HG03135 (cell line): ENCODE measurements around the gene MXRA8.
A peak's percentile ranks its signal among the peaks of the same experiment; 100 is the strongest.
"Not testable (repeated sequence)": the region's sequence is repeated elsewhere in the genome, so short reads cannot be mapped to it uniquely, and the experiment has no call there.

Experiments used
- ATAC-seq: cut with Tn5 transposase; IDR thresholded peaks from one replicate; pipeline ENCODE4 v1.9.1; 2021; ENCODE audit warnings: mild to moderate bottlenecking, moderate library complexity; ENCODE audit not compliant: unreplicated experiment

Gene MXRA8, protein sequence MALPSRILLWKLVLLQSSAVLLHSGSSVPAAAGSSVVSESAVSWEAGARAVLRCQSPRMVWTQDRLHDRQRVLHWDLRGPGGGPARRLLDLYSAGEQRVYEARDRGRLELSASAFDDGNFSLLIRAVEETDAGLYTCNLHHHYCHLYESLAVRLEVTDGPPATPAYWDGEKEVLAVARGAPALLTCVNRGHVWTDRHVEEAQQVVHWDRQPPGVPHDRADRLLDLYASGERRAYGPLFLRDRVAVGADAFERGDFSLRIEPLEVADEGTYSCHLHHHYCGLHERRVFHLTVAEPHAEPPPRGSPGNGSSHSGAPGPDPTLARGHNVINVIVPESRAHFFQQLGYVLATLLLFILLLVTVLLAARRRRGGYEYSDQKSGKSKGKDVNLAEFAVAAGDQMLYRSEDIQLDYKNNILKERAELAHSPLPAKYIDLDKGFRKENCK

DNA sequence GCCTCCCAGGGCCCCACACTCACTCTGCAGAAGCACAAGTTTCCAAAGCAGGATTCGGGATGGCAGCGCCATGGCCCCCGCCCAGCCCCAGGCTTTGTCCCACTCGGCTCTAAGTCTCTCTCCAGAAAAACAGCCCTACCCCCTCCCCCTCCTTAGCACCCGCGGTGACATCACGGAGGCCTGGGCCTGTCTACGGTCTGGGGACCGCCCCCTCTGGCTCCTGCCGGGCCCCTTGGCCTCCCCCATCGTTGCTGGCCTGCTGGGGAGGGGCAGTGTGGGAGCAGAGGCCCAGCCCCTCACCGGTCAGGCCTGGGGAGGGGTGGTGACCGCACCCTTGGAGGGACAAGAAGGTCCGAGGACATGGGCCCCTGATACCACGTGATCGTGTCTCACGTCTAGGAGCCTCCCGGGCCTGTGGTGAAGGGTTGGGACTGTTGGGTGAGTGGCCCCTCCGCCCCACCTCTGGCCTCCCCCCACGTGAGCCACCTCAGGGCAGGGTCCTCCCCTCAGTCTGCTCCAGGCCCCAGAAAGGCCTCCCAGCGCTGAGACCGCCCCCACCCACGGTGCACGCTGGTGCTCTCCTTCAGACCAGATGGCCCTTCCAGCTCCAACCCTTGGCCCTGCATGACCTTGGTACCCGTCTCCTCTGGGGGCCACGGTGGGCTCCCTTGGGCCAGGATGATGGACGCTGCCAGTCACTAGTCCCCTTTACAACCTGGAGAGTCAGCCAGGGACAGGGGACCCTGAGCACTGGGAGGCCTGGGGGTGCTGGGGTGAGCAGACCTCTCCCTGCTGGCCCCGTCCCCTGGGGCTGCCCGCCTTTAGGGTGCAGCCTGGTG lies at the start of gene MXRA8:
TSS of gene MXRA8 (minus strand) at position 123 of the 839 bp plus-strand sequence. CDS start at position 72, 51 bp downstream.
- no peak for ATAC-seq

- ATAC-seq, result no peak
These were observed 49.4 kb upstream of the MXRA8 start for GRCh38 chr1:1407636-1408318.

DNA sequence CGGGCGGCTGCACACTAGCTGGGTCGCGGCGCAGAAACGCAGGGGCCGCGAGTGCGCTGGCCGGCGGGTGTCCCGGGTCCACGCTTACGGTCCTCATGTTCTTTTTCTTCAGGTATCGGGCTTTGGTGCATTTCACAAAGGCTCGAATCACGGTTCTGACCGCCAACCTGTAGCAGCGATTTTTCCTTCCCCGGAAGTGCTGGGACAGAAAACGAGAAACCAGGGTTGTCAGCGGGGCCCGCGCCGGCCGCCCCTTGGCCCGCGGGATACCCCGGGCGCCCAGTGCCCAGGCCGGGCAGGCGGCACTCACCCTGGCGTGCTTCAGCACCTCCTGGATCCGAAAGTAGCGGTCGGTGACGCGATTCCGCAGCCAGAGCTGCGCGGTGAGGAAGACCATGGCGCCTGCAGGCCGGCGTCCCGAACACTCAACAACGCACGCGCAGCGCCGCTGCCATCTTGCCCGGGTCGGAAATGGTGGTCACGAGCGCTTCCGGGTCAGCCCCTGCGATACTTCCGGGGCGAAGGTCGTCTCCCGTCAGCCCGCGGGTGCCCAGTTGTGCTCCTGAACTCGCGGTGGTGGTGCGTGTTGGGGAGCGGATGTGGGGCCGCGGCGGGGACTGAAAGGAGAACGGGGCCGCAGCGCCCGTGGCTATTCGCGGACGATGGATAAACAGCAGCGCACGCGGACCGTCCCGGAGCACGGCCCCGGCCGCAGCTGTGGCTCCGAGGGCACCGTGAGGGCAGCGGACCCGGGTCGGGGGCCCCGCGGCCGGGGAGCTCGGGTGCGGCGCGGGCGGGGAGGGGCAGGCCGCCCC lies 48.7 kb upstream of the MXRA8 start, which contains the start of gene MRPL20:
TSS of gene MRPL20 (minus strand) at position 473 of the 815 bp plus-strand sequence. CDS start at position 397, 76 bp downstream.
- peak; percentile 87 for ATAC-seq

DNA sequence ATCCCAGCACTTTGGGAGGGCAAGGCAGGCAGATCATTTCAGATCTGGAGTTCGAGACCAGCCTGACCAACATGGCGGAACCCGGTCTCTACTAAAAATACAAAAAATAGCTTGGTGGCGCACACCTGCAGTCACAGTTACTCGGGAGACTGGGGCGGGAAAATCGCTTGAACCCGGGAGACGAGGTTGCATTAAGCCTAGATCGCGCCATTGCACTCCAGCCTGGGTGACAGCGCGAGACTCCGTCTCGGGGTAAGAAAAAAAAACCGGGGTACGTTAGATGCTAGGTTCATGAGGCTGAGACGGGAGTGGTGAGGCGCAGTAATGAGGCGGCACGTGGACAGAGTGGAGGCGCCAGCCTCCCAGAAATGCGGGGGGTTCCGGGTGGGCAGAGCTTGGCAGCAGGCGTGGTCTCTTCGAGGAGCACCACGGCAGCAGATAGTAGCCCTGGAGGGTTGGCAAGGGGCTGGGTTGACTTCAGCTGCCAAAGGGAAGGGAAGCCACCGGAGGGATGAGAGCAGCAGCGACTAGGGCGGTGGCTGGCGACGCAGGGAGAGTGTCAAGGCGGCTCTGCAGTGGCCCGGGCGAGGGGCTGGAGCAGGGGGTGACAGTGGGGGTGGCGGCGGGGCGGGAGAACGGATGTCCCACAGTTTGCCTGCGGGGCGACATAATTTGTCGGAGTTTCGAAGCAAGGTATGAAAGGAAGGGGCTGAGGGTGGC lies 47.9 kb upstream of the MXRA8 start:
- ATAC-seq, result no peak

- ATAC-seq, result no peak
These were observed 45.3 kb upstream of the MXRA8 start for GRCh38 chr1:1403653-1404052.

- not testable (repeated sequence) for ATAC-seq
These were observed 44.6 kb upstream of the MXRA8 start for GRCh38 chr1:1402901-1403392.

DNA sequence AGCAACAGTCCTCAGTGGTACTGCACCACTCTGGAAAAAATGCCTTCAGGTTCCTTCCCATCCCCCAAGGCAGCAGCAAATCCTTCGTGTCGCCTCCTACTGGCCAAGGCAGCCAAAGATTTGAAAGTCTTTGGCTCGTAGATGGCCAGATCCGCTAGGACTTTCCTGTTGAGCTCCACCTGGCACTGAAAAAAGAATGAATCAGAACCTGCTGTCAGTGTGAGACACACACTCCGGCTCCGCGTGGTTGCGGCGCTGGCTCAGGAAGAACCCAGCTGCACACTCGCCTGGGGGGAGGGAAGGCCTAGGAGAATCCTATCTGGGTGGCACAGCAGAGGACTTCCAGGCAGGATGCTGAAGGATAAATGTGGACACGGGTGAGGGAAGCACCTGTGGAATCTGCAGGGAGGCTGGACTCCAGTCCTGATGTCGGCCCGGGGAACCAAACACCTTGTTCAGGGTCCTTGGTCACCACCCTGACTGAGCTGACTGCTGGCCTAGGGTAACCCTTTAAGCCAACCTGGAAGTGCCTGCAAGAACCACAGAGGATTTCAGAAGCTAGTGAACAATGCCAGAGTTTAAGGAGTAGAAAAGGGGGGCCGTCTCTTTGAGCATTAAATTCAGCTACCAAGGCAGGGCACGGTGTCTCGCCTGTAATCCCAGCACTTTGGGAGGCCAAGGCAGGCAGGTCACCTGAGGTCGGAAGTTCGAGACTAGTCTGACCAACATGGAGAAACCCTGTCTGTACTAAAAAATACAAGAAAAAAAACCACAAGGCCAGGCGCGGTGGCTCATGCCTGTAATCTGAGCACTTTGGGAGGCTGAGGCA lies 43.9 kb upstream of the MXRA8 start:
- ATAC-seq, result no peak

DNA sequence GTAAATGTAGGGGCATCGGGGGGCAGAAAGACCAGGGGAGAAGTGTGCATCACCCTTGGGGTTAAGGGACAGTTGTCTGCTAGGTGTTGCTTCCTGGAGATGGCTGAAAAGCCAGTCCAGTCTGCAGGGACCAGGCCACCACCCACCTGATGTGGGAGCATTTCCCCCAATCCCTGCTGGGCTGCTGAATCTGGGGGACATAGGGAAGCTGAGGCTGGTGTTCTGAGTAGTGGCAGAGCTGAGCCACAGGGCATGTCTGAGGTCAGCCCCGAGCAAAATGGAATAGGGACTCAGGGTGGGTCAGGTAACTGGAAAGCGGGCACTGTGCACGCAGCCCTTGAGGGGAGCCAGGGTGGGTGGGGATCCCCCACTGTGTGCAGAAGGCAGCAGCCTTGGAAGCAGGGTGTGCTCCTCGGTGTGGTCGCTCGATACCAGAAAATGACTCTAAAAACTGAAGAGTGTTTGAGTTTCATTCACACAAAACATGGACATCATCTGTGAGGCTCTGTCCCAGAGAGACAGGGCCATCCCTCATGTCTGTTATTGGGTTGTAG lies 43.2 kb upstream of the MXRA8 start:
- ATAC-seq, result no peak

GRCh38 chr1:1400576-1401456 lies 42.5 kb upstream of the MXRA8 start:
- no peak for ATAC-seq

GRCh38 chr1:1399872-1400575 lies 41.7 kb upstream of the MXRA8 start:
- ATAC-seq, result no peak

DNA sequence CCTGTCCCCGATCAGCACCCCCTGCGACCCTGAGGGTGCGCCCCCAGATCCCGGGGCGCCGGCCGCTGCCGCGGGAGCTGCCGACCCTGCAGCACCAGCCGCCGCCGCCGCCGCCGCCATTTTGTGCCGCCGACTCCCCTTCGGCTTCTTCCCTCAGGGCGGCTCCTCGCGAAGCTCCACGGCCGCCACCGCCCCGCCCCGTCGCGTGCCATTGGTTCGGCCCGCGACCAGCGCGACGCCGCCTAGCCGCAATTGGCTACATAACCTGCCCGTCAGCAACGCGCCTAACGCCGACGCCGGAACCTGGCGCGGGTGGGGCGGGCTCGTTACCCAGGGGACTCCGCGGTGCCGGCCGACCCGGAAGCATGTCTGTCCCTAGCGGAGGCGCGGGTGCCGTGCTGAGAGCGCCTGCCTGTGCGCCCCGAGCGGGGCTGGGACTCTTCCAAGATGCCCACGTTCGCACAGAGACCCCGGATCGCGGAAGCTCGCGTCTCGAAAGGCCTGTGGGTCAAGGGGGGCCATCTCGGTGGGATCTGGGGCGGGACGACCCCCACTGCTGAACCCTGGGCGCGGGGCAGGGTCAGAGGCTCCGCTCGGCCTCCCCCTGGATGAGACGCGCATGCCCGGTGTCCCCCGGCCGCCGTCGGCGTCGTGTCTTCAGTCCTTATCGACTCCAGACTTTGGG lies 41.0 kb upstream of the MXRA8 start, which contains the start of gene CCNL2:
TSS of gene CCNL2 (minus strand) at position 149 of the 685 bp plus-strand sequence. CDS start at position 120, 29 bp downstream.
- peak; percentile 93 for ATAC-seq

GRCh38 chr1:1398677-1399186 lies 40.4 kb upstream of the MXRA8 start:
- ATAC-seq, result no peak

DNA sequence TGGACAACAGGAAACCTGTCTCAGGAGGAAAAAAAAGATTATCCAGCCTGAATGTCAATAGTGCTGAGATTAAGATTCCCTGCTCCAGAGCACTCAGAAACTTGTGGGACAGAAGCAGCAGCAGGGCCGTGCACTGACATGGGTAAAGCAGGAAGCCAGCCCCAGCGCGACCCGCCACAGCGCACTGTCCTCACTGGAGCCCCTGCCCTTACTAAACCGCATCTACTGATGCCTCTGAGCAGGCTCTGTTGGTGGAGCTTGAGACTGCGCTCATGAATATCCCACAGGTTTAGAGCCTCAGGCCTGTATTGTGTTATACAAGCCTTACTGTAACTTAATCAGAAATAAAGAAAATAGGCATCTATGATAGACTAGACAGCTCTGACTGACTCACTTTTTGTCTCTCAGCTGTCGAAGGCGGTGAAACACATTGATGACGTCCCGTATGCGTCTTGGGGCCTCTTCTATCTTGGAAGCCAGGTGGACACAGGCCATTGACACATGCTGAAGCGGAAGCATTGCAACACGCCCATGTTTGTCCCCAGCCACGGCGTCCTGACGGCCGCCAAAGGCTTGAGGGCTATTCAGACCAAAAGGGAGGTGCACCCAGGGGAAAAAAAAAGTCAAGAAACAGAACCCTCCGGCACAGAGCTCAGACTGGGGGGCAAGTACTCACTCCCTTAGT lies 39.6 kb upstream of the MXRA8 start:
- no peak for ATAC-seq

GRCh38 chr1:1395166-1395565 lies 36.8 kb upstream of the MXRA8 start:
- ATAC-seq, result no peak

GRCh38 chr1:1394116-1394515 lies 35.8 kb upstream of the MXRA8 start:
- ATAC-seq, result no peak
